B cell (primary cell): ENCODE results near the gene GSE1. TPM values are rescaled to one million over a fixed set of nuclear protein-coding genes. Genes with fewer than 3 reads are reported as not detected.

ENCODE experiments used
- ATAC-seq: fragments of 200-7000 bp; cut with Tn5 transposase; one replicate; pipeline ENCODE4 v1.10.0; 2021; ENCODE audit warnings: low read depth, mild to moderate bottlenecking, moderate number of reproducible peaks, moderate library complexity
- CTCF ChIA-PET: fragments of 350-600 bp; sonication (Branson Sonifier 250); formaldehyde crosslinking; loops from one replicate; lab custom pipeline; 2021; ENCODE audit warnings: antibody characterized with exemption, inconsistent platforms; lab: Charles Lee
- POLR2A ChIA-PET: fragments of 350-600 bp; sonication (Branson Sonifier 250); formaldehyde crosslinking; loops from one replicate; lab custom pipeline; 2021; ENCODE audit warnings: antibody characterized with exemption; lab: Charles Lee
- DNase-seq: peaks from one replicate; pipeline ENCODE4 v3.0.0; 2013
- H2AFZ ChIP-seq: 2 replicates; pipeline ENCODE4 v1.6.1; 2012; ENCODE audit warnings: mild to moderate bottlenecking, low read depth, low read length; ENCODE audit not compliant: insufficient read depth, poor library complexity, severe bottlenecking
- H3K27ac ChIP-seq, 2 donors: 1 replicate in 1 of 2; 2 replicates in 1 of 2; pipeline ENCODE4 v1.5.1; 2012 to 2013; ENCODE audit warnings: low read length in 2 of 2, mild to moderate bottlenecking in 2 of 2, moderate library complexity in 1 of 2
- H3K27me3 ChIP-seq, 4 experiments: fragments of 200-600 bp in 1 of 4; sonication (generic) in 1 of 4; replicated peaks in 1 of 4; 1 replicate in 2 of 4; 2 replicates in 2 of 4; pipeline versions ENCODE4 v1.6.1 to v1.7.0; 2013 to 2016; ENCODE audit warnings: low read length in 3 of 4, mild to moderate bottlenecking in 2 of 4, mixed read lengths in 1 of 4, moderate library complexity in 1 of 4; ENCODE audit not compliant: insufficient read depth in 4 of 4, control insufficient read depth in 3 of 4; ENCODE audit errors: control extremely low read depth in 1 of 4
- H3K36me3 ChIP-seq, 2 experiments: replicated peaks in 1 of 2; 1 replicate in 1 of 2; 2 replicates in 1 of 2; pipeline versions ENCODE4 v1.6.1 to v1.7.1; 2013; ENCODE audit warnings: low read length in 1 of 2; ENCODE audit not compliant: insufficient read depth in 2 of 2, control insufficient read depth in 1 of 2; ENCODE audit errors: control extremely low read depth in 1 of 2, extremely low read depth in 1 of 2
- H3K4me1 ChIP-seq, 2 donors: fragments of 200-600 bp in 1 of 2; sonication (generic) in 1 of 2; 1 replicate in 1 of 2; 2 replicates in 1 of 2; pipeline versions ENCODE4 v1.5.1 to v1.6.1; 2013 to 2017; ENCODE audit warnings: low read length in 2 of 2; ENCODE audit not compliant: control insufficient read depth in 2 of 2, insufficient read depth in 2 of 2
- H3K4me2 ChIP-seq: replicated peaks from 2 replicates; pipeline ENCODE3; 2012; ENCODE audit warnings: mild to moderate bottlenecking, low read depth, low read length; ENCODE audit not compliant: poor library complexity, severe bottlenecking
- H3K4me3 ChIP-seq, 5 experiments: fragments of 200-600 bp in 1 of 5; sonication (generic) in 1 of 5; 1 replicate in 3 of 5; 2 replicates in 2 of 5; pipeline versions ENCODE4 v1.5.1 to v1.7.0; 2011 to 2016; ENCODE audit warnings: low read length in 4 of 5, mild to moderate bottlenecking in 4 of 5, low read depth in 2 of 5, control low read depth in 1 of 5, moderate library complexity in 1 of 5; ENCODE audit not compliant: insufficient read depth in 1 of 5; ENCODE audit errors: control extremely low read depth in 1 of 5, extremely low read depth in 1 of 5
- H3K79me2 ChIP-seq: fragments of 200-600 bp; sonication (generic); one replicate; pipeline ENCODE4 v1.6.0; 2016; ENCODE audit warnings: low read length; ENCODE audit not compliant: control insufficient read depth, insufficient read depth
- H3K9ac ChIP-seq: fragments of 200-600 bp; sonication (generic); 2 replicates; pipeline ENCODE4 v1.6.1; 2017; ENCODE audit warnings: mild to moderate bottlenecking, low read length, moderate library complexity
- H3K9me3 ChIP-seq, 3 donors: one replicate each; pipeline versions ENCODE4 v1.6.1 to v1.7.1; 2013; ENCODE audit warnings: low read length in 2 of 3; ENCODE audit not compliant: control insufficient read depth in 2 of 3, insufficient read depth in 1 of 3; ENCODE audit errors: control extremely low read depth in 1 of 3
- H4K20me1 ChIP-seq: 2 replicates; pipeline ENCODE4 v1.6.0; 2012; ENCODE audit warnings: mild to moderate bottlenecking, low read length; ENCODE audit not compliant: insufficient read depth, control insufficient read depth, poor library complexity, severe bottlenecking
- H3K27ac Mint-ChIP-seq: one replicate; pipeline ENCODE4 v1.8.0; 2021; ENCODE audit warnings: mixed read lengths
- H3K27me3 Mint-ChIP-seq: one replicate; pipeline ENCODE4 v1.8.0; 2021; ENCODE audit warnings: mixed read lengths
- H3K4me1 Mint-ChIP-seq: one replicate; pipeline ENCODE4 v1.8.0; 2021; ENCODE audit warnings: mixed read lengths
- H3K4me3 Mint-ChIP-seq: one replicate; pipeline ENCODE4 v1.8.0; 2021; ENCODE audit warnings: mixed read lengths
- H3K9me3 Mint-ChIP-seq: one replicate; pipeline ENCODE4 v1.8.0; 2022; ENCODE audit warnings: mixed read lengths; ENCODE audit not compliant: insufficient read depth
- CTCF ChIP-seq: fragments of 200-600 bp; IDR thresholded peaks from one replicate; pipeline ENCODE4 v1.8.0; 2022; ENCODE audit warnings: antibody characterized with exemption, mild to moderate bottlenecking
- EZH2 ChIP-seq: IDR thresholded peaks from 2 replicates; pipeline ENCODE4 v1.6.1; 2012; ENCODE audit warnings: borderline replicate concordance, low read depth, mild to moderate bottlenecking, moderate library complexity, low read length; ENCODE audit not compliant: insufficient read depth, poor library complexity, severe bottlenecking
- WGBS: methylation state at CpG from one replicate; pipeline ENCODE4 v1.1.5; 2013; ENCODE audit warnings: missing lambda C conversion rate; ENCODE audit not compliant: insufficient coverage; 5-methylcytosine and 5-hydroxymethylcytosine counted together
- intact Hi-C: fragments of 100-400 bp; cut with micrococcal nuclease; formaldehyde crosslinking; loops from one replicate; pipeline ENCODE4 v1.10.0; 2022
- polyA plus RNA-seq: library from polyadenylated mRNA; depleted of rRNA; stranded (reverse); fragments of >200 nt; gene quantifications from 2 replicates; pipeline ENCODE4 v1.2.3, GENCODE V29; 2012
- total RNA-seq, 2 donors: library from RNA; stranded (reverse); fragments of 120-200 nt in 1 of 2; gene quantifications; 1 replicate in 1 of 2; 2 replicates in 1 of 2; pipeline versions ENCODE4 v1.2.3 to v1.2.4, GENCODE V29; 2013 to 2022

The GSE1 gene
- total and polyA plus RNA-seq, 2 donors (not counting 1 experiment from before 2014, with no cell fraction given): 57.3 to 76.1 TPM

- H4K20me1 ChIP-seq: peaks cover 100% of the 10 kb centered on the region
- Mint-ChIP-seq H3K27me3 (no peaks in the 10 kb centered on the region), H3K9me3 (peaks cover 6% of the 10 kb centered on the region), H3K4me1 (peaks cover 47% of the 10 kb centered on the region), H3K27ac (no peak overlapping the region), H3K4me3 (no peak overlapping the region)
- CTCF ChIA-PET: interaction anchor here (0.7 to 2.1 kb wide), 3 partner anchors 10 to 1818 kb away, joined by 3 to 9 read pairs (median 4); partner anchors contain the start of gene HSBP1
- TF ChIP-seq CTCF (no peak), EZH2 (no peak)
- no peaks in the 10 kb centered on the region for H3K27me3 ChIP-seq
- no peak for ATAC-seq
- intact Hi-C loops: no loop called here
- H3K4me1 ChIP-seq: peaks cover 0 to 18% of the 10 kb centered on the region in 2 donors
- H3K4me3 ChIP-seq: no peak overlapping the region
- H3K4me2 ChIP-seq: no peak overlapping the region
- H3K36me3 ChIP-seq: peaks cover 0 to 37% of the 10 kb centered on the region in 2 experiments
- POLR2A ChIA-PET: no interaction called here
- no peak for DNase-seq
- no peak overlapping the region for H3K9ac ChIP-seq
- peaks cover 100% of the 10 kb centered on the region for H3K79me2 ChIP-seq
- 82% methylated on average over 27 of the region's 37 CpGs for WGBS
- no peak overlapping the region for H2AFZ ChIP-seq
- H3K9me3 ChIP-seq: peaks cover 0 to 26% (median 12%) of the 10 kb centered on the region in 3 donors
- no peak overlapping the region for H3K27ac ChIP-seq
Measured at GRCh38 chr16:85626191-85626981, 13.3 kb downstream of the GSE1 start.

- ChIA-PET CTCF (interaction anchor here (1.2 to 2.1 kb wide), 2 partner anchors 10 to 16 kb away, joined by 3 to 9 read pairs; no protein-coding TSS in a partner anchor), POLR2A (no interaction called here)
- Histone ChIP-seq H3K9ac (no peak overlapping the region), H3K27me3 (no peaks in the 10 kb centered on the region), H3K27ac (no peak overlapping the region), H3K36me3 (peaks cover 0 to 35% of the 10 kb centered on the region in 2 experiments), H3K9me3 (peaks cover 0 to 26% (median 12%) of the 10 kb centered on the region in 3 donors), H3K4me2 (peak overlapping the region; percentile 5), H2AFZ (no peak overlapping the region), H4K20me1 (peaks cover 100% of the 10 kb centered on the region), H3K79me2 (peaks cover 100% of the 10 kb centered on the region), H3K4me1 (peaks cover 0 to 13% of the 10 kb centered on the region in 2 donors), H3K4me3 (no peak overlapping the region)
- WGBS: 21% methylated on average over 3 of the region's 8 CpGs
- ATAC-seq (no peak), DNase-seq (no peak)
- H3K27ac Mint-ChIP-seq: no peak overlapping the region
- H3K27me3 Mint-ChIP-seq: no peaks in the 10 kb centered on the region
- H3K4me3 Mint-ChIP-seq: no peak overlapping the region
- intact Hi-C loops: no loop called here
- H3K9me3 Mint-ChIP-seq: peaks cover 6% of the 10 kb centered on the region
- H3K4me1 Mint-ChIP-seq: peaks cover 42% of the 10 kb centered on the region
- TF ChIP-seq CTCF (no peak), EZH2 (no peak)
Measured at GRCh38 chr16:85627089-85627488, 14.0 kb downstream of the GSE1 start.
